Body of pancreas (tissue), 4 donors: ENCODE results near the gene MAB21L3.

Experiments
- CTCF ChIP-seq, 7 experiments: fragments of 450-650 bp in 4 of 7; fragments of 200-600 bp in 3 of 7; sonication (generic) in 3 of 7; IDR thresholded peaks; one replicate each; pipeline ENCODE4 v1.5.1; 2016 to 2019; ENCODE audit warnings: antibody characterized with exemption in 7 of 7
- POLR2A ChIP-seq, 3 donors: fragments of 450-650 bp; IDR thresholded peaks; one replicate each; pipeline ENCODE4 v1.6.1; 2016; ENCODE audit warnings: antibody characterized with exemption in 3 of 3, mild to moderate bottlenecking in 2 of 3

GRCh38 chr1:116154536-116154935 is 43.3 kb downstream of the MAB21L3 start:
- no peak for TF ChIP-seq CTCF (IDR thresholded peaks at IDR 0.05)
- TF ChIP-seq POLR2A (IDR thresholded peaks at IDR 0.05): no peak
